HepG2 (cell line): ENCODE measurements around the gene TKFC. TPM values are rescaled to one million over a fixed set of nuclear protein-coding genes. Genes with fewer than 3 reads are reported as not detected.

Source experiments
- GATAD2A ChIP-seq: IDR thresholded peaks from 2 replicates; pipeline ENCODE4 v1.6.1; 2016
- IRF1 ChIP-seq: sonication (generic); formaldehyde crosslinking; IDR thresholded peaks from 2 replicates; pipeline ENCODE4 v1.4.0; 2020; ENCODE audit warnings: low read depth, mild to moderate bottlenecking, missing genetic modification reagents
- MAF1 ChIP-seq: sonication (generic); formaldehyde crosslinking; IDR thresholded peaks from 2 replicates; pipeline ENCODE4 v1.5.0; 2020; ENCODE audit warnings: missing genetic modification reagents, borderline replicate concordance
- PPARG ChIP-seq: conservative IDR thresholded peaks from 2 replicates; pipeline ENCODE4 v1.6.1; 2016; ENCODE audit warnings: missing biosample characterization, missing genetic modification reagents
- PRDM10 ChIP-seq: sonication (generic); formaldehyde crosslinking; IDR thresholded peaks from 2 replicates; pipeline ENCODE4 v1.4.0; 2020; ENCODE audit warnings: low read depth, missing genetic modification reagents
- RFXANK ChIP-seq: IDR thresholded peaks from 2 replicates; pipeline ENCODE4 v1.6.1; 2016
- SOX5 ChIP-seq: IDR thresholded peaks from 2 replicates; pipeline ENCODE4 v1.6.1; 2016; ENCODE audit warnings: borderline replicate concordance
- TFAP4 ChIP-seq: sonication (generic); IDR thresholded peaks from 2 replicates; pipeline ENCODE4 v1.6.1; 2016; ENCODE audit warnings: low read depth, borderline replicate concordance
- THAP11 ChIP-seq: IDR thresholded peaks from 2 replicates; pipeline ENCODE4 v1.6.1; 2016; ENCODE audit warnings: missing biosample characterization, missing genetic modification reagents
- TMF1 ChIP-seq: sonication (generic); formaldehyde crosslinking; IDR thresholded peaks from 2 replicates; pipeline ENCODE4 v1.8.1; 2022; ENCODE audit warnings: low read depth, missing genetic modification reagents
- ZNF124 ChIP-seq: sonication (generic); formaldehyde crosslinking; IDR thresholded peaks from 2 replicates; pipeline ENCODE4 v1.4.0; 2020; ENCODE audit warnings: missing genetic modification reagents
- ZNF317 ChIP-seq: sonication (generic); formaldehyde crosslinking; IDR thresholded peaks from 2 replicates; pipeline ENCODE4 v1.5.0; 2020; ENCODE audit warnings: mild to moderate bottlenecking, missing genetic modification reagents
- ZNF432 ChIP-seq: sonication (generic); formaldehyde crosslinking; IDR thresholded peaks from 2 replicates; pipeline ENCODE4 v1.5.0; 2020; ENCODE audit warnings: missing genetic modification reagents, mild to moderate bottlenecking, borderline replicate concordance
- ZNF609 ChIP-seq: sonication (generic); formaldehyde crosslinking; IDR thresholded peaks from 2 replicates; pipeline ENCODE4 v1.4.0; 2020; ENCODE audit warnings: mild to moderate bottlenecking, missing genetic modification reagents, borderline replicate concordance
- ZNF709 ChIP-seq: sonication (generic); formaldehyde crosslinking; IDR thresholded peaks from 2 replicates; pipeline ENCODE4 v1.5.0; 2020; ENCODE audit warnings: mild to moderate bottlenecking, missing genetic modification reagents
- polyA plus RNA-seq, 8 experiments: library from polyadenylated mRNA; depleted of rRNA in 3 of 8; stranded (reverse) in 7 of 8; unstranded in 1 of 8; fragments of >200 nt; fragmentation: Illumina TruSeq in 4 of 8; extraction: Trizol in 4 of 8; gene quantifications; 2 replicates each; pipeline versions ENCODE4 v1.2.1 to v1.2.3, GENCODE V29; 2011 to 2016; ENCODE audit warnings: low read depth in 4 of 8, missing spikeins in 1 of 8, mixed read lengths in 1 of 8; ENCODE audit not compliant: insufficient read depth in 1 of 8
- total RNA-seq, 5 experiments: library from RNA; depleted of rRNA; stranded (reverse); fragments of >200 nt; fragmentation: Illumina TruSeq; extraction: Trizol; gene quantifications; 2 replicates each; pipeline ENCODE4 v1.2.3, GENCODE V29; 2016; ENCODE audit warnings: low read depth in 1 of 5
- TF ChIP-seq, protein P1 (sequence below): sonication (generic); formaldehyde crosslinking; IDR thresholded peaks from 2 replicates; pipeline ENCODE4 v1.8.1; 2022; ENCODE audit warnings: low read depth, mild to moderate bottlenecking, missing genetic modification reagents

The TKFC gene
- total and polyA plus RNA-seq, 2 of the 13 experiments (the other 11 are each of a cell fraction or from before 2014, with no cell fraction given), result 147 to 197 TPM

GRCh38 chr11:61332797-61333549 lies at the start of gene TKFC, which contains the start of gene DDB1 (continued):
- TF ChIP-seq ZNF609 (CRISPR knock-in tag) (peak; percentile 15; the same call in 1 of the 2 replicates), TMF1 (0 out of 2 replicates have a peak, but pooled peaks have one; percentile 64), RFXANK (CRISPR knock-in tag) (no peak), THAP11 (CRISPR knock-in tag) (peak; percentile 95), PRDM10 (CRISPR knock-in tag) (no peak), MAF1 (CRISPR knock-in tag) (no peak), ZNF432 (CRISPR knock-in tag) (no peak), ZNF124 (CRISPR knock-in tag) (peak; percentile 64; the same call in 1 of the 2 replicates), IRF1 (no peak), SOX5 (0 out of 2 replicates have a peak, but pooled peaks have one; percentile 15), PPARG (CRISPR knock-in tag) (peak; percentile 45; the same call in 1 of the 2 replicates), ZNF317 (CRISPR knock-in tag) (peak; percentile 51; the same call in 1 of the 2 replicates), TFAP4 (peak; percentile 82; the same call in 1 of the 2 replicates), GATAD2A (CRISPR knock-in tag) (0 out of 2 replicates have a peak, but pooled peaks have one; percentile 33), ZNF709 (CRISPR knock-in tag) (peak; percentile 74)
- TF ChIP-seq, protein P1, sequence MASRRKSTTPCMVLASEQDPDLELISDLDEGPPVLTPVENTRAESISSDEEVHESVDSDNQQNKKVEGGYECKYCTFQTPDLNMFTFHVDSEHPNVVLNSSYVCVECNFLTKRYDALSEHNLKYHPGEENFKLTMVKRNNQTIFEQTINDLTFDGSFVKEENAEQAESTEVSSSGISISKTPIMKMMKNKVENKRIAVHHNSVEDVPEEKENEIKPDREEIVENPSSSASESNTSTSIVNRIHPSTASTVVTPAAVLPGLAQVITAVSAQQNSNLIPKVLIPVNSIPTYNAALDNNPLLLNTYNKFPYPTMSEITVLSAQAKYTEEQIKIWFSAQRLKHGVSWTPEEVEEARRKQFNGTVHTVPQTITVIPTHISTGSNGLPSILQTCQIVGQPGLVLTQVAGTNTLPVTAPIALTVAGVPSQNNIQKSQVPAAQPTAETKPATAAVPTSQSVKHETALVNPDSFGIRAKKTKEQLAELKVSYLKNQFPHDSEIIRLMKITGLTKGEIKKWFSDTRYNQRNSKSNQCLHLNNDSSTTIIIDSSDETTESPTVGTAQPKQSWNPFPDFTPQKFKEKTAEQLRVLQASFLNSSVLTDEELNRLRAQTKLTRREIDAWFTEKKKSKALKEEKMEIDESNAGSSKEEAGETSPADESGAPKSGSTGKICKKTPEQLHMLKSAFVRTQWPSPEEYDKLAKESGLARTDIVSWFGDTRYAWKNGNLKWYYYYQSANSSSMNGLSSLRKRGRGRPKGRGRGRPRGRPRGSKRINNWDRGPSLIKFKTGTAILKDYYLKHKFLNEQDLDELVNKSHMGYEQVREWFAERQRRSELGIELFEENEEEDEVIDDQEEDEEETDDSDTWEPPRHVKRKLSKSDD (CRISPR knock-in tag), result 0 out of 2 replicates have a peak, but pooled peaks have one; percentile 46
